HCT116 (cell line): ENCODE results near the gene NMNAT3. TPM values are rescaled to one million over a fixed set of nuclear protein-coding genes. Genes with fewer than 3 reads are reported as not detected.

Experiments
- ATAC-seq: fragments of 200-7000 bp; cut with Tn5 transposase; 2 replicates; pipeline ENCODE4 v1.9.1; 2020; ENCODE audit warnings: mild to moderate bottlenecking, moderate library complexity
- BruUV-seq: library from RNA; stranded (reverse); fragments of 400-500 nt; replicated peaks from 2 replicates; lab custom pipeline; 2021; lab: Mats Ljungman, UMichigan
- CTCF ChIA-PET: fragments of 300-600 bp; sonication (Branson Sonifier 250); formaldehyde crosslinking; loops from one replicate; lab custom pipeline; 2021; ENCODE audit warnings: antibody characterized with exemption; lab: Charles Lee
- POLR2A ChIA-PET: fragments of 300-600, 350-600 bp; sonication (Branson Sonifier 250); formaldehyde crosslinking; loops from one replicate; lab custom pipeline; 2021; ENCODE audit warnings: antibody characterized with exemption; lab: Charles Lee
- RAD21 ChIA-PET, 2 experiments: fragments of 300-600 bp; sonication (Branson Sonifier 250); formaldehyde crosslinking; loops; one replicate each; lab custom pipeline; 2023; ENCODE audit warnings: low total read pairs in 2 of 2; ENCODE audit not compliant: uncharacterized antibody in 2 of 2, unreplicated experiment in 2 of 2, low non-redundant PET in 1 of 2; lab: Charles Lee
- DNase-seq: peaks from one replicate; pipeline ENCODE4 v3.0.0-alpha.2; 2010; ENCODE audit warnings: low read depth, low spot score
- H2AFZ ChIP-seq: fragments of 200-600 bp; shearing (Covaris generic), sonication (generic); 2 replicates; pipeline ENCODE4 v1.6.1; 2017; ENCODE audit warnings: low read depth, mixed run types, mixed read lengths, antibody characterized with exemption, low read length; ENCODE audit not compliant: poor library complexity, severe bottlenecking
- H3K27ac ChIP-seq: 2 replicates; pipeline ENCODE4 v1.5.1; 2012; ENCODE audit warnings: low read depth, low read length
- H3K27me3 ChIP-seq: fragments of 200-600 bp; sonication (generic); 2 replicates; pipeline ENCODE4 v1.6.1; 2016; ENCODE audit warnings: mixed run types, low read length, mixed read lengths; ENCODE audit not compliant: insufficient read depth
- H3K36me3 ChIP-seq, 2 experiments: fragments of 200-500 bp in 1 of 2; fragments of 200-600 bp in 1 of 2; sonication (Bioruptor generic) in 1 of 2; sonication (generic) in 1 of 2; 2 replicates each; pipeline versions ENCODE4 v1.5.1 to v1.6.1; 2014 to 2016; ENCODE audit warnings: low read length in 2 of 2, inconsistent platforms in 1 of 2, mixed read lengths in 1 of 2, mixed run types in 1 of 2; ENCODE audit not compliant: insufficient read depth in 2 of 2, control insufficient read depth in 1 of 2
- H3K4me1 ChIP-seq, 2 experiments: fragments of 200-600 bp in 1 of 2; sonication (generic) in 1 of 2; 2 replicates each; pipeline versions ENCODE4 v1.5.1 to v1.6.1; 2012 to 2017; ENCODE audit warnings: low read length in 2 of 2, inconsistent platforms in 1 of 2, mild to moderate bottlenecking in 1 of 2, mixed read lengths in 1 of 2, mixed run types in 1 of 2, moderate library complexity in 1 of 2; ENCODE audit not compliant: insufficient read depth in 2 of 2, control insufficient read depth in 1 of 2
- H3K4me2 ChIP-seq: fragments of 200-600 bp; sonication (generic); 2 replicates; pipeline ENCODE4 v1.6.1; 2017; ENCODE audit warnings: mixed run types, low read length, mixed read lengths
- H3K4me3 ChIP-seq, 2 experiments: fragments of 200-600 bp in 1 of 2; sonication (generic) in 1 of 2; replicated peaks in 1 of 2; 2 replicates each; pipeline ENCODE4 v1.5.1; 2011 to 2016; ENCODE audit warnings: low read length in 2 of 2, control low read depth in 1 of 2, low read depth in 1 of 2, mild to moderate bottlenecking in 1 of 2, mixed read lengths in 1 of 2, mixed run types in 1 of 2
- H3K79me2 ChIP-seq: fragments of 200-600 bp; sonication (generic); 2 replicates; pipeline ENCODE4 v1.6.1; 2017; ENCODE audit warnings: mild to moderate bottlenecking, mixed run types, low read length, moderate library complexity, mixed read lengths; ENCODE audit not compliant: insufficient read depth
- H3K9ac ChIP-seq: fragments of 200-600 bp; sonication (generic); 2 replicates; pipeline ENCODE4 v1.6.1; 2016; ENCODE audit warnings: low read length, mixed read lengths
- H3K9me2 ChIP-seq: fragments of 200-600 bp; sonication (generic), shearing (Covaris generic); 2 replicates; pipeline ENCODE4 v1.6.1; 2017; ENCODE audit warnings: mixed run types, mild to moderate bottlenecking, moderate library complexity; ENCODE audit not compliant: insufficient read depth
- H3K9me3 ChIP-seq, 2 experiments: fragments of 200-500 bp in 1 of 2; fragments of 200-600 bp in 1 of 2; sonication (Bioruptor generic) in 1 of 2; sonication (generic) in 1 of 2; 2 replicates each; pipeline ENCODE4 v1.6.1; 2014 to 2017; ENCODE audit warnings: low read length in 2 of 2, mixed read lengths in 2 of 2, inconsistent platforms in 1 of 2, low read depth in 1 of 2, mild to moderate bottlenecking in 1 of 2, mixed run types in 1 of 2, moderate library complexity in 1 of 2; ENCODE audit not compliant: control insufficient read depth in 1 of 2, insufficient read depth in 1 of 2
- H4K20me1 ChIP-seq: fragments of 200-600 bp; sonication (generic), shearing (Covaris generic); 2 replicates; pipeline ENCODE4 v1.6.1; 2017; ENCODE audit warnings: mixed run types, mild to moderate bottlenecking, moderate library complexity; ENCODE audit not compliant: insufficient read depth
- EGR1 ChIP-seq: IDR thresholded peaks from 2 replicates; pipeline ENCODE4 v1.6.1; 2012; ENCODE audit warnings: low read depth
- ELF1 ChIP-seq: IDR thresholded peaks from 2 replicates; pipeline ENCODE4 v1.6.1; 2012; ENCODE audit warnings: low read depth, borderline replicate concordance
- EZH2 ChIP-seq: fragments of 200-600 bp; sonication (generic); IDR thresholded peaks from 2 replicates; pipeline ENCODE4 v1.6.1; 2017; ENCODE audit warnings: antibody characterized with exemption, mixed run types
- EZH2phosphoT487 ChIP-seq: fragments of 200-600 bp; IDR thresholded peaks from 2 replicates; pipeline ENCODE4 v1.6.1; 2018; ENCODE audit warnings: antibody characterized with exemption, borderline replicate concordance
- POLR2A ChIP-seq: IDR thresholded peaks from 2 replicates; pipeline ENCODE4 v1.7.0; 2011; ENCODE audit warnings: borderline replicate concordance; ENCODE audit not compliant: insufficient read depth, insufficient read length; ENCODE audit errors: extremely low read depth
- RAD21 ChIP-seq: IDR thresholded peaks from 2 replicates; pipeline ENCODE4 v1.6.1; 2012; ENCODE audit warnings: low read depth, mild to moderate bottlenecking
- SIN3A ChIP-seq: IDR thresholded peaks from 2 replicates; pipeline ENCODE4 v1.6.1; 2012; ENCODE audit warnings: low read depth
- SP1 ChIP-seq: IDR thresholded peaks from 2 replicates; pipeline ENCODE4 v1.6.1; 2012; ENCODE audit warnings: low read depth
- SRF ChIP-seq: IDR thresholded peaks from 2 replicates; pipeline ENCODE4 v1.6.1; 2012; ENCODE audit warnings: low read depth
- ZNF274 ChIP-seq: fragments of 200-500 bp; sonication (Bioruptor generic); IDR thresholded peaks from 2 replicates; pipeline ENCODE4 v1.6.1; 2014; ENCODE audit warnings: mild to moderate bottlenecking, low read depth, low read length, inconsistent platforms
- intact Hi-C: fragments of 100-400 bp; cut with micrococcal nuclease; formaldehyde crosslinking; loops from 2 replicates; pipeline ENCODE4 v1.10.0; 2022
- total RNA-seq: library from RNA; stranded (reverse); gene quantifications from one replicate; pipeline ENCODE4 v1.2.1, GENCODE V29; 2021; ENCODE audit not compliant: unreplicated experiment
- TF ChIP-seq, protein P1 (sequence below): IDR thresholded peaks from 2 replicates; pipeline ENCODE4 v1.6.1; 2012
- TF ChIP-seq, protein P2 (sequence below): IDR thresholded peaks from 2 replicates; pipeline ENCODE4 v1.6.1; 2012; ENCODE audit warnings: low read depth

NMNAT3 gene
- total RNA-seq, 1 experiment from 2014 or later, result 5.7 TPM

- Histone ChIP-seq H2AFZ (no peak overlapping the region), H3K36me3 (no peaks in the 10 kb centered on the region), H3K4me3 (no peak overlapping the region), H4K20me1 (no peaks in the 10 kb centered on the region), H3K4me1 (no peaks in the 10 kb centered on the region), H3K27ac (no peak overlapping the region), H3K27me3 (no peaks in the 10 kb centered on the region), H3K9me2 (no peaks in the 10 kb centered on the region), H3K9ac (no peak overlapping the region), H3K79me2 (no peaks in the 10 kb centered on the region), H3K4me2 (no peak overlapping the region), H3K9me3 (no peaks in the 10 kb centered on the region)
- ATAC-seq (no peak), DNase-seq (no peak)
- BruUV-seq, result no TSS peak
- intact Hi-C loops, result no loop called here
- ChIA-PET RAD21 (no interaction called here), POLR2A (no interaction called here), CTCF (no interaction called here)
- TF ChIP-seq EGR1 (no peak), ELF1 (no peak), POLR2A (no peak), RAD21 (no peak), SIN3A (no peak), SP1 (no peak), SRF (no peak)
- TF ChIP-seq, protein P1, sequence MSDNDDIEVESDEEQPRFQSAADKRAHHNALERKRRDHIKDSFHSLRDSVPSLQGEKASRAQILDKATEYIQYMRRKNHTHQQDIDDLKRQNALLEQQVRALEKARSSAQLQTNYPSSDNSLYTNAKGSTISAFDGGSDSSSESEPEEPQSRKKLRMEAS, result no peak
- TF ChIP-seq, protein P2, sequence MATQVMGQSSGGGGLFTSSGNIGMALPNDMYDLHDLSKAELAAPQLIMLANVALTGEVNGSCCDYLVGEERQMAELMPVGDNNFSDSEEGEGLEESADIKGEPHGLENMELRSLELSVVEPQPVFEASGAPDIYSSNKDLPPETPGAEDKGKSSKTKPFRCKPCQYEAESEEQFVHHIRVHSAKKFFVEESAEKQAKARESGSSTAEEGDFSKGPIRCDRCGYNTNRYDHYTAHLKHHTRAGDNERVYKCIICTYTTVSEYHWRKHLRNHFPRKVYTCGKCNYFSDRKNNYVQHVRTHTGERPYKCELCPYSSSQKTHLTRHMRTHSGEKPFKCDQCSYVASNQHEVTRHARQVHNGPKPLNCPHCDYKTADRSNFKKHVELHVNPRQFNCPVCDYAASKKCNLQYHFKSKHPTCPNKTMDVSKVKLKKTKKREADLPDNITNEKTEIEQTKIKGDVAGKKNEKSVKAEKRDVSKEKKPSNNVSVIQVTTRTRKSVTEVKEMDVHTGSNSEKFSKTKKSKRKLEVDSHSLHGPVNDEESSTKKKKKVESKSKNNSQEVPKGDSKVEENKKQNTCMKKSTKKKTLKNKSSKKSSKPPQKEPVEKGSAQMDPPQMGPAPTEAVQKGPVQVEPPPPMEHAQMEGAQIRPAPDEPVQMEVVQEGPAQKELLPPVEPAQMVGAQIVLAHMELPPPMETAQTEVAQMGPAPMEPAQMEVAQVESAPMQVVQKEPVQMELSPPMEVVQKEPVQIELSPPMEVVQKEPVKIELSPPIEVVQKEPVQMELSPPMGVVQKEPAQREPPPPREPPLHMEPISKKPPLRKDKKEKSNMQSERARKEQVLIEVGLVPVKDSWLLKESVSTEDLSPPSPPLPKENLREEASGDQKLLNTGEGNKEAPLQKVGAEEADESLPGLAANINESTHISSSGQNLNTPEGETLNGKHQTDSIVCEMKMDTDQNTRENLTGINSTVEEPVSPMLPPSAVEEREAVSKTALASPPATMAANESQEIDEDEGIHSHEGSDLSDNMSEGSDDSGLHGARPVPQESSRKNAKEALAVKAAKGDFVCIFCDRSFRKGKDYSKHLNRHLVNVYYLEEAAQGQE, result no peak
Measured at GRCh38 chr3:139608924-139609323, 68.8 kb downstream of the NMNAT3 start.

DNA sequence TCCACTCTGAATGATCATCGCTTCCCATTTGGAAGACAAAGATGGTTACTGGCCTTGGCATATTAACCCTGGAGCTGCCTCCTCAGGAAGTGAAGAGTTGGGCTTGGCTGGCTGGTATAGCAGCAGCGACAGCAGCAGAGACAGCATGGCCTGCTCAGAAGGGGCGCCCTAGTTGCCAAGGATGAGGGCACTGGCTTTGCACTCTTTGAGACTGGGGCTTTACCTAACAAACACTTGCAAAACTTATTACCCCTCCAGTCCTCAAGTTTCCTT lies 69.7 kb downstream of the NMNAT3 start:
- ChIA-PET POLR2A (no interaction called here), CTCF (no interaction called here), RAD21 (no interaction called here)
- Histone ChIP-seq H3K4me3 (no peak overlapping the region), H3K4me2 (no peak overlapping the region), H3K9me3 (no peaks in the 10 kb centered on the region), H3K36me3 (no peaks in the 10 kb centered on the region), H3K27me3 (no peaks in the 10 kb centered on the region), H3K27ac (no peak overlapping the region), H3K79me2 (no peaks in the 10 kb centered on the region), H3K9ac (no peak overlapping the region), H3K9me2 (no peaks in the 10 kb centered on the region), H2AFZ (no peak overlapping the region), H3K4me1 (no peaks in the 10 kb centered on the region), H4K20me1 (no peaks in the 10 kb centered on the region)
- no peak for TF ChIP-seq EZH2phosphoT487
- TF ChIP-seq ZNF274, result no peak
- TF ChIP-seq, protein P1, result no peak
- no peak for TF ChIP-seq EZH2
- ATAC-seq, result no peak
- no TSS peak for BruUV-seq
- DNase-seq, result no peak
- intact Hi-C loops, result no loop called here
